GM23338 (cell line): ENCODE measurements around the gene GATA5. TPM values are rescaled to one million over a fixed set of nuclear protein-coding genes. Genes with fewer than 3 reads are reported as not detected.

ENCODE experiments used
- ATAC-seq: fragments of 200-7000 bp; cut with Tn5 transposase; 3 replicates; pipeline ENCODE4 v1.9.1; 2020
- DNase-seq: peaks from one replicate; pipeline ENCODE4 v3.0.0-alpha.2; 2015; ENCODE audit warnings: low spot score
- H2AFZ ChIP-seq: fragments of 200-600 bp; sonication (generic); 2 replicates; pipeline ENCODE4 v1.8.0; 2016; ENCODE audit warnings: antibody characterized with exemption, mild to moderate bottlenecking, moderate library complexity
- H3F3A ChIP-seq: fragments of 200-600 bp; sonication (generic); replicated peaks from 2 replicates; pipeline ENCODE4 v1.8.0; 2017; ENCODE audit warnings: antibody characterized with exemption, mixed run types, low read depth
- H3K27ac ChIP-seq: fragments of 200-600 bp; sonication (generic); 2 replicates; pipeline ENCODE4 v1.6.1; 2016; ENCODE audit warnings: low read depth
- H3K27me3 ChIP-seq: fragments of 200-600 bp; sonication (generic); 2 replicates; pipeline ENCODE4 v1.8.0; 2016; ENCODE audit warnings: mild to moderate bottlenecking, mixed run types, moderate library complexity; ENCODE audit not compliant: insufficient read depth
- H3K36me3 ChIP-seq: fragments of 200-600 bp; sonication (generic); 2 replicates; pipeline ENCODE4 v1.8.0; 2016; ENCODE audit warnings: mild to moderate bottlenecking; ENCODE audit not compliant: insufficient read depth
- H3K4me1 ChIP-seq: fragments of 200-600 bp; sonication (generic); 2 replicates; pipeline ENCODE4 v1.8.0; 2016; ENCODE audit warnings: mild to moderate bottlenecking, moderate library complexity; ENCODE audit not compliant: insufficient read depth
- H3K4me2 ChIP-seq: fragments of 200-600 bp; sonication (generic); 2 replicates; pipeline ENCODE4 v1.7.1; 2017; ENCODE audit warnings: mixed run types
- H3K4me3 ChIP-seq: fragments of 200-600 bp; sonication (generic); 2 replicates; pipeline ENCODE4 v1.6.1; 2016; ENCODE audit warnings: mixed run types
- H3K79me2 ChIP-seq: fragments of 200-600 bp; sonication (generic); replicated peaks from 2 replicates; pipeline ENCODE4 v1.8.0; 2017; ENCODE audit warnings: mild to moderate bottlenecking; ENCODE audit not compliant: insufficient read depth
- H3K9me2 ChIP-seq: fragments of 200-600 bp; sonication (generic); 2 replicates; pipeline ENCODE4 v1.8.0; 2017; ENCODE audit not compliant: insufficient read depth
- H4K20me1 ChIP-seq: fragments of 200-600 bp; sonication (generic); replicated peaks from 2 replicates; pipeline ENCODE4 v1.8.0; 2017; ENCODE audit warnings: mild to moderate bottlenecking; ENCODE audit not compliant: insufficient read depth
- H3K27ac Mint-ChIP-seq: 2 replicates; pipeline ENCODE4 v1.8.0; 2020; ENCODE audit warnings: inconsistent platforms, mild to moderate bottlenecking, moderate library complexity, mixed read lengths
- H3K27me3 Mint-ChIP-seq: 3 replicates; pipeline ENCODE4 v1.8.0; 2022; ENCODE audit warnings: low read depth, mild to moderate bottlenecking, moderate library complexity, mixed read lengths, inconsistent platforms; ENCODE audit not compliant: insufficient read depth, poor library complexity
- H3K36me3 Mint-ChIP-seq: 3 replicates; pipeline ENCODE4 v1.8.0; 2021; ENCODE audit warnings: low read depth, mild to moderate bottlenecking, inconsistent platforms, moderate library complexity, mixed read lengths
- H3K4me1 Mint-ChIP-seq: 3 replicates; pipeline ENCODE4 v1.8.0; 2020; ENCODE audit warnings: mild to moderate bottlenecking, inconsistent platforms, mixed read lengths
- H3K4me3 Mint-ChIP-seq: 3 replicates; pipeline ENCODE4 v1.8.0; 2021; ENCODE audit warnings: moderate library complexity, mild to moderate bottlenecking, inconsistent platforms, mixed read lengths
- H3K9me3 Mint-ChIP-seq: 3 replicates; pipeline ENCODE4 v1.8.0; 2020; ENCODE audit warnings: moderate library complexity, mild to moderate bottlenecking, inconsistent platforms, mixed read lengths
- EZH2 ChIP-seq: fragments of 200-600 bp; sonication (generic); IDR thresholded peaks from one replicate; pipeline ENCODE4 v1.8.0; 2017; ENCODE audit warnings: antibody characterized with exemption, mild to moderate bottlenecking, low read depth; ENCODE audit not compliant: unreplicated experiment
- JUNB ChIP-seq: IDR thresholded peaks from one replicate; pipeline ENCODE4 v1.6.1; 2016; ENCODE audit warnings: antibody characterized with exemption; ENCODE audit not compliant: unreplicated experiment
- NANOG ChIP-seq: IDR thresholded peaks from 2 replicates; pipeline ENCODE4 v1.6.1; 2016; ENCODE audit warnings: antibody characterized with exemption, borderline replicate concordance
- STAT1 ChIP-seq: IDR thresholded peaks from one replicate; pipeline ENCODE4 v1.6.1; 2016; ENCODE audit warnings: antibody characterized with exemption; ENCODE audit not compliant: unreplicated experiment
- polyA plus RNA-seq: library from polyadenylated mRNA; unstranded; fragments of >200 nt; fragmentation: Nextera tagmentation; extraction: Ambion mirVana; gene quantifications from 2 replicates; pipeline ENCODE4 v1.2.1, GENCODE V29; 2016
- total RNA-seq: library from RNA; depleted of rRNA; stranded (reverse); fragments of >200 nt; shearing (Covaris generic); gene quantifications from 2 replicates; pipeline ENCODE4 v1.2.3, GENCODE V29; 2014
- TF ChIP-seq, protein P1 (sequence below): IDR thresholded peaks from 2 replicates; pipeline ENCODE4 v1.6.1; 2016; ENCODE audit warnings: antibody characterized with exemption
- TF ChIP-seq, protein P2 (sequence below): IDR thresholded peaks from one replicate; pipeline ENCODE4 v1.6.1; 2018; ENCODE audit warnings: antibody characterized with exemption; ENCODE audit not compliant: unreplicated experiment
- TF ChIP-seq, protein P3 (sequence below): fragments of 250-450 bp; sonication (Bioruptor Pico); IDR thresholded peaks from 2 replicates; pipeline ENCODE4 v1.5.0; 2020; ENCODE audit warnings: mild to moderate bottlenecking, moderate library complexity

Gene GATA5
- total and polyA plus RNA-seq, 2 experiments from 2014 or later = 0.60 to 0.73 TPM

DNA sequence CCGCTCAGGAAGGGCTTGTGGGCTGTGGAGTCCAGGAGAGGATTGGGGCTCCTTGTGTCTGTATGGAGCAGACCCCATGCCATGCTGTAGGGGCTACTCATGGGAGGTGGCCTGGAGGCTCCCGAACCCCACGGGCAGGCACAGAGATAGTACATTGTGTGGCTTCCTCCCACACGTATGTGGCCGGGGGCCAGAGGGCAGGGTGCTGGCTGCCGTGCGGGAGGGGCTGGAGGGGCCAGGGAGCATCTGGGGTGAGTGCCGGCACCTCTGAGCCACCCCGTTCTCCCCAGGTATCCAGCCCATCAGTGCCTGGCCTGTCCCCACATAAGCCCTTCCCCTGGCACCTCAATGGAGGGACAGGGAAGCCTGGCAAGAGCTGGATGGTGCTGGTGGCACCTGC is 56.0 kb downstream of the GATA5 start:
- ATAC-seq (no peak), DNase-seq (no peak)
- Mint-ChIP-seq H3K4me3 (no peak overlapping the region), H3K4me1 (peaks cover 6% of the 10 kb centered on the region; the same call in 2 of the 3 replicates), H3K36me3 (no peaks in the 10 kb centered on the region), H3K27ac (no peak overlapping the region), H3K27me3 (peaks cover 2% of the 10 kb centered on the region), H3K9me3 (no peaks in the 10 kb centered on the region)
- H3K27me3 ChIP-seq = no peaks in the 10 kb centered on the region
- no peaks in the 10 kb centered on the region for H3K4me1 ChIP-seq
- H2AFZ ChIP-seq = no peak overlapping the region
- H3F3A ChIP-seq = peaks cover 8% of the 10 kb centered on the region; the same call in 1 of the 2 replicates
- H3K4me3 ChIP-seq = no peak overlapping the region
- no peaks in the 10 kb centered on the region for H3K36me3 ChIP-seq
- no peaks in the 10 kb centered on the region for H3K79me2 ChIP-seq
- H4K20me1 ChIP-seq = no peaks in the 10 kb centered on the region
- no peak overlapping the region for H3K4me2 ChIP-seq
- no peak overlapping the region for H3K27ac ChIP-seq
- H3K9me2 ChIP-seq = no peaks in the 10 kb centered on the region
- no peak for TF ChIP-seq STAT1
- TF ChIP-seq JUNB = no peak

DNA sequence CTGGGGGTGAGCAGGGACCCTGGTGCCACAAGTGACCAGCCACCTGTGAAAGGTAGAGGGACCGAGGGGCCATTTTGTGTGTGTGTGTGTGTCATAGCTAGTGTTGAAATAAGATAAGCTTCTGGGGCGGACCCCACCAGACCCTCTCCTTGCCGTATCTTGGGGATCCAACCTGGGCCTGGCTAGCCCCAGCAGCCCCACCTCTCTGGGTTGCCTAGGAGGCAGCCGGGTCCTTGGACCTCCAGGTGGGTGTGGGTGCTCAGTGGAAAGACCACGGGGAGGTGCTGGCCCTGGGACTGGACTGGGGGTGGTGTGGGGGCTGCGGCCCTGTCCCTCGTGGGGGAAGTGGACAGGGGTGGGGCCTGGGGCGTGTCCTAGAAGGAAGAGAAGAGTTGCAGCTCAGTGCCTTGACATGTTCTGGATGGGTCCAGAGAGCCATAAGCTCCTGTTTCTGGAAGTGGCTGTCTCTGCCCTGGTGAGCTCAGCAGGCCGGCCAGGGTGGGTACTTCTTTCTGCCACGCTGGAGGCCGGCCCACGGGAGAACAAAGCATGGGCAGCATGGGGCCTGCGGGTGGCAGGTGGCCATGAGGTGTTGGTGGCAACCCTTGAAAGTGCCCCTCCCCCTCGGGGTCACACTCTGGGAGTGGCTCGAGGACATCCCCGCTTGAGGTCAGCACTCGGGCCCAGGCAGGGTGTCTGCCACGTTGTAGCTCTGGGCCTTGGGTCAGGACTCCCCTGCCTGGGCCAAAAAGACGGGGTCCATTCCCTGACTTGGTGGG is 56.9 kb downstream of the GATA5 start:
- no peak overlapping the region for H3K4me2 ChIP-seq
- no peaks in the 10 kb centered on the region for H4K20me1 ChIP-seq
- H3K36me3 ChIP-seq = no peaks in the 10 kb centered on the region
- no peaks in the 10 kb centered on the region for H3K27me3 ChIP-seq
- no peak overlapping the region for H2AFZ ChIP-seq
- Mint-ChIP-seq H3K27me3 (peaks cover 2% of the 10 kb centered on the region), H3K27ac (no peak overlapping the region), H3K4me1 (peaks cover 2% of the 10 kb centered on the region; the same call in 1 of the 3 replicates), H3K36me3 (no peaks in the 10 kb centered on the region), H3K9me3 (no peaks in the 10 kb centered on the region), H3K4me3 (no peak overlapping the region)
- no peaks in the 10 kb centered on the region for H3K4me1 ChIP-seq
- DNase-seq (no peak), ATAC-seq (no peak)
- no peak overlapping the region for H3K27ac ChIP-seq
- TF ChIP-seq, protein P1, sequence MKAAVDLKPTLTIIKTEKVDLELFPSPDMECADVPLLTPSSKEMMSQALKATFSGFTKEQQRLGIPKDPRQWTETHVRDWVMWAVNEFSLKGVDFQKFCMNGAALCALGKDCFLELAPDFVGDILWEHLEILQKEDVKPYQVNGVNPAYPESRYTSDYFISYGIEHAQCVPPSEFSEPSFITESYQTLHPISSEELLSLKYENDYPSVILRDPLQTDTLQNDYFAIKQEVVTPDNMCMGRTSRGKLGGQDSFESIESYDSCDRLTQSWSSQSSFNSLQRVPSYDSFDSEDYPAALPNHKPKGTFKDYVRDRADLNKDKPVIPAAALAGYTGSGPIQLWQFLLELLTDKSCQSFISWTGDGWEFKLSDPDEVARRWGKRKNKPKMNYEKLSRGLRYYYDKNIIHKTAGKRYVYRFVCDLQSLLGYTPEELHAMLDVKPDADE = no peak
- TF ChIP-seq, protein P2, sequence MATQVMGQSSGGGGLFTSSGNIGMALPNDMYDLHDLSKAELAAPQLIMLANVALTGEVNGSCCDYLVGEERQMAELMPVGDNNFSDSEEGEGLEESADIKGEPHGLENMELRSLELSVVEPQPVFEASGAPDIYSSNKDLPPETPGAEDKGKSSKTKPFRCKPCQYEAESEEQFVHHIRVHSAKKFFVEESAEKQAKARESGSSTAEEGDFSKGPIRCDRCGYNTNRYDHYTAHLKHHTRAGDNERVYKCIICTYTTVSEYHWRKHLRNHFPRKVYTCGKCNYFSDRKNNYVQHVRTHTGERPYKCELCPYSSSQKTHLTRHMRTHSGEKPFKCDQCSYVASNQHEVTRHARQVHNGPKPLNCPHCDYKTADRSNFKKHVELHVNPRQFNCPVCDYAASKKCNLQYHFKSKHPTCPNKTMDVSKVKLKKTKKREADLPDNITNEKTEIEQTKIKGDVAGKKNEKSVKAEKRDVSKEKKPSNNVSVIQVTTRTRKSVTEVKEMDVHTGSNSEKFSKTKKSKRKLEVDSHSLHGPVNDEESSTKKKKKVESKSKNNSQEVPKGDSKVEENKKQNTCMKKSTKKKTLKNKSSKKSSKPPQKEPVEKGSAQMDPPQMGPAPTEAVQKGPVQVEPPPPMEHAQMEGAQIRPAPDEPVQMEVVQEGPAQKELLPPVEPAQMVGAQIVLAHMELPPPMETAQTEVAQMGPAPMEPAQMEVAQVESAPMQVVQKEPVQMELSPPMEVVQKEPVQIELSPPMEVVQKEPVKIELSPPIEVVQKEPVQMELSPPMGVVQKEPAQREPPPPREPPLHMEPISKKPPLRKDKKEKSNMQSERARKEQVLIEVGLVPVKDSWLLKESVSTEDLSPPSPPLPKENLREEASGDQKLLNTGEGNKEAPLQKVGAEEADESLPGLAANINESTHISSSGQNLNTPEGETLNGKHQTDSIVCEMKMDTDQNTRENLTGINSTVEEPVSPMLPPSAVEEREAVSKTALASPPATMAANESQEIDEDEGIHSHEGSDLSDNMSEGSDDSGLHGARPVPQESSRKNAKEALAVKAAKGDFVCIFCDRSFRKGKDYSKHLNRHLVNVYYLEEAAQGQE = no peak
- TF ChIP-seq, protein P3, sequence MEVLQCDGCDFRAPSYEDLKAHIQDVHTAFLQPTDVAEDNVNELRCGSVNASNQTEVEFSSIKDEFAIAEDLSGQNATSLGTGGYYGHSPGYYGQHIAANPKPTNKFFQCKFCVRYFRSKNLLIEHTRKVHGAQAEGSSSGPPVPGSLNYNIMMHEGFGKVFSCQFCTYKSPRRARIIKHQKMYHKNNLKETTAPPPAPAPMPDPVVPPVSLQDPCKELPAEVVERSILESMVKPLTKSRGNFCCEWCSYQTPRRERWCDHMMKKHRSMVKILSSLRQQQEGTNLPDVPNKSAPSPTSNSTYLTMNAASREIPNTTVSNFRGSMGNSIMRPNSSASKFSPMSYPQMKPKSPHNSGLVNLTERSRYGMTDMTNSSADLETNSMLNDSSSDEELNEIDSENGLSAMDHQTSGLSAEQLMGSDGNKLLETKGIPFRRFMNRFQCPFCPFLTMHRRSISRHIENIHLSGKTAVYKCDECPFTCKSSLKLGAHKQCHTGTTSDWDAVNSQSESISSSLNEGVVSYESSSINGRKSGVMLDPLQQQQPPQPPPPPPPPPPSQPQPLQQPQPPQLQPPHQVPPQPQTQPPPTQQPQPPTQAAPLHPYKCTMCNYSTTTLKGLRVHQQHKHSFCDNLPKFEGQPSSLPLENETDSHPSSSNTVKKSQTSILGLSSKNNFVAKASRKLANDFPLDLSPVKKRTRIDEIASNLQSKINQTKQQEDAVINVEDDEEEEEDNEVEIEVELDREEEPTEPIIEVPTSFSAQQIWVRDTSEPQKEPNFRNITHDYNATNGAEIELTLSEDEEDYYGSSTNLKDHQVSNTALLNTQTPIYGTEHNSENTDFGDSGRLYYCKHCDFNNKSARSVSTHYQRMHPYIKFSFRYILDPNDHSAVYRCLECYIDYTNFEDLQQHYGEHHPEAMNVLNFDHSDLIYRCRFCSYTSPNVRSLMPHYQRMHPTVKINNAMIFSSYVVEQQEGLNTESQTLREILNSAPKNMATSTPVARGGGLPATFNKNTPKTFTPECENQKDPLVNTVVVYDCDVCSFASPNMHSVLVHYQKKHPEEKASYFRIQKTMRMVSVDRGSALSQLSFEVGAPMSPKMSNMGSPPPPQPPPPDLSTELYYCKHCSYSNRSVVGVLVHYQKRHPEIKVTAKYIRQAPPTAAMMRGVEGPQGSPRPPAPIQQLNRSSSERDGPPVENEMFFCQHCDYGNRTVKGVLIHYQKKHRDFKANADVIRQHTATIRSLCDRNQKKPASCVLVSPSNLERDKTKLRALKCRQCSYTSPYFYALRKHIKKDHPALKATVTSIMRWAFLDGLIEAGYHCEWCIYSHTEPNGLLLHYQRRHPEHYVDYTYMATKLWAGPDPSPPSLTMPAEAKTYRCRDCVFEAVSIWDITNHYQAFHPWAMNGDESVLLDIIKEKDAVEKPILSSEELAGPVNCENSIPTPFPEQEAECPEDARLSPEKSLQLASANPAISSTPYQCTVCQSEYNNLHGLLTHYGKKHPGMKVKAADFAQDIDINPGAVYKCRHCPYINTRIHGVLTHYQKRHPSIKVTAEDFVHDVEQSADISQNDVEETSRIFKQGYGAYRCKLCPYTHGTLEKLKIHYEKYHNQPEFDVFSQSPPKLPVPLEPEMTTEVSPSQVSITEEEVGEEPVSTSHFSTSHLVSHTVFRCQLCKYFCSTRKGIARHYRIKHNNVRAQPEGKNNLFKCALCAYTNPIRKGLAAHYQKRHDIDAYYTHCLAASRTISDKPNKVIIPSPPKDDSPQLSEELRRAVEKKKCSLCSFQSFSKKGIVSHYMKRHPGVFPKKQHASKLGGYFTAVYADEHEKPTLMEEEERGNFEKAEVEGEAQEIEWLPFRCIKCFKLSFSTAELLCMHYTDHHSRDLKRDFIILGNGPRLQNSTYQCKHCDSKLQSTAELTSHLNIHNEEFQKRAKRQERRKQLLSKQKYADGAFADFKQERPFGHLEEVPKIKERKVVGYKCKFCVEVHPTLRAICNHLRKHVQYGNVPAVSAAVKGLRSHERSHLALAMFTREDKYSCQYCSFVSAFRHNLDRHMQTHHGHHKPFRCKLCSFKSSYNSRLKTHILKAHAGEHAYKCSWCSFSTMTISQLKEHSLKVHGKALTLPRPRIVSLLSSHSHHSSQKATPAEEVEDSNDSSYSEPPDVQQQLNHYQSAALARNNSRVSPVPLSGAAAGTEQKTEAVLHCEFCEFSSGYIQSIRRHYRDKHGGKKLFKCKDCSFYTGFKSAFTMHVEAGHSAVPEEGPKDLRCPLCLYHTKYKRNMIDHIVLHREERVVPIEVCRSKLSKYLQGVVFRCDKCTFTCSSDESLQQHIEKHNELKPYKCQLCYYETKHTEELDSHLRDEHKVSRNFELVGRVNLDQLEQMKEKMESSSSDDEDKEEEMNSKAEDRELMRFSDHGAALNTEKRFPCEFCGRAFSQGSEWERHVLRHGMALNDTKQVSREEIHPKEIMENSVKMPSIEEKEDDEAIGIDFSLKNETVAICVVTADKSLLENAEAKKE (CRISPR knock-in tag) = no peak
- no peak for TF ChIP-seq JUNB
- no peak for TF ChIP-seq NANOG
- TF ChIP-seq STAT1 = no peak
- no peak for TF ChIP-seq EZH2
- H3F3A ChIP-seq = peaks cover 8% of the 10 kb centered on the region; the same call in 1 of the 2 replicates
- no peak overlapping the region for H3K4me3 ChIP-seq
- H3K9me2 ChIP-seq = no peaks in the 10 kb centered on the region
- H3K79me2 ChIP-seq = no peaks in the 10 kb centered on the region
